HepG2 (cell line): ENCODE measurements around the gene POC1A. TPM values are rescaled to one million over a fixed set of nuclear protein-coding genes. Genes with fewer than 3 reads are reported as not detected.
A peak's percentile ranks its signal among the peaks of the same experiment; 100 is the strongest.

Experiments
- ARNT ChIP-seq: fragments of 450-650 bp; IDR thresholded peaks from 2 replicates; pipeline ENCODE4 v1.6.1; 2017
- BRF2 ChIP-seq: sonication (generic); formaldehyde crosslinking; IDR thresholded peaks from 2 replicates; pipeline ENCODE4 v1.8.1; 2022; ENCODE audit warnings: mild to moderate bottlenecking, missing genetic modification reagents
- CERS6 ChIP-seq: sonication (generic); formaldehyde crosslinking; IDR thresholded peaks from 2 replicates; pipeline ENCODE4 v1.5.0; 2020; ENCODE audit warnings: missing genetic modification reagents
- DNMT1 ChIP-seq: sonication (generic); formaldehyde crosslinking; IDR thresholded peaks from 2 replicates; pipeline ENCODE4 v1.5.1; 2020; ENCODE audit warnings: mild to moderate bottlenecking, missing genetic modification reagents
- GLI4 ChIP-seq: sonication (generic); formaldehyde crosslinking; IDR thresholded peaks from 2 replicates; pipeline ENCODE4 v1.5.1; 2020; ENCODE audit warnings: missing genetic modification reagents, mild to moderate bottlenecking, moderate library complexity, borderline replicate concordance
- HOXA3 ChIP-seq: sonication (generic); formaldehyde crosslinking; IDR thresholded peaks from 2 replicates; pipeline ENCODE4 v1.5.0; 2020; ENCODE audit warnings: missing genetic modification reagents
- HOXA9 ChIP-seq: sonication (generic); formaldehyde crosslinking; IDR thresholded peaks from 2 replicates; pipeline ENCODE4 v1.8.1; 2022; ENCODE audit warnings: missing genetic modification reagents, mild to moderate bottlenecking, moderate library complexity, borderline replicate concordance
- SYNCRIP ChIP-seq: fragments of 200-400 bp; formaldehyde crosslinking; IDR thresholded peaks from 2 replicates; pipeline ENCODE4 v1.6.1; 2018; ENCODE audit warnings: mild to moderate bottlenecking, low read depth, low read length; ENCODE audit not compliant: insufficient read depth
- ZFP91 ChIP-seq: sonication (generic); formaldehyde crosslinking; IDR thresholded peaks from 2 replicates; pipeline ENCODE4 v1.9.0; 2022; ENCODE audit warnings: missing genetic modification reagents, mild to moderate bottlenecking, borderline replicate concordance
- ZIK1 ChIP-seq: sonication (generic); formaldehyde crosslinking; IDR thresholded peaks from 2 replicates; pipeline ENCODE4 v1.5.0; 2020; ENCODE audit warnings: mild to moderate bottlenecking, low read depth, missing genetic modification reagents, borderline replicate concordance
- ZNF160 ChIP-seq: sonication (generic); formaldehyde crosslinking; IDR thresholded peaks from 2 replicates; pipeline ENCODE4 v1.8.0; 2022; ENCODE audit warnings: mild to moderate bottlenecking, inconsistent platforms, missing genetic modification reagents
- ZNF264 ChIP-seq: sonication (generic); formaldehyde crosslinking; IDR thresholded peaks from 2 replicates; pipeline ENCODE4 v1.4.0; 2020; ENCODE audit warnings: missing genetic modification reagents
- ZNF333 ChIP-seq: sonication (generic); formaldehyde crosslinking; IDR thresholded peaks from 2 replicates; pipeline ENCODE4 v1.4.0; 2020; ENCODE audit warnings: mild to moderate bottlenecking, missing genetic modification reagents, borderline replicate concordance
- ZNF557 ChIP-seq: sonication (generic); formaldehyde crosslinking; IDR thresholded peaks from 2 replicates; pipeline ENCODE4 v1.4.0; 2020; ENCODE audit warnings: missing genetic modification reagents
- ZNF629 ChIP-seq: sonication (generic); formaldehyde crosslinking; conservative IDR thresholded peaks from 2 replicates; pipeline ENCODE4 v1.5.0; 2020; ENCODE audit warnings: missing genetic modification reagents
- ZNF720 ChIP-seq: sonication (generic); formaldehyde crosslinking; IDR thresholded peaks from 2 replicates; pipeline ENCODE4 v1.4.0; 2020; ENCODE audit warnings: missing genetic modification reagents
- ZNF850 ChIP-seq: sonication (generic); formaldehyde crosslinking; conservative IDR thresholded peaks from 2 replicates; pipeline ENCODE4 v1.9.0; 2021; ENCODE audit warnings: mild to moderate bottlenecking, missing genetic modification reagents
- ZSCAN9 ChIP-seq: IDR thresholded peaks from 2 replicates; pipeline ENCODE4 v1.6.1; 2016; ENCODE audit warnings: borderline replicate concordance
- polyA plus RNA-seq, 8 experiments: library from polyadenylated mRNA; depleted of rRNA in 3 of 8; stranded (reverse) in 7 of 8; unstranded in 1 of 8; fragments of >200 nt; fragmentation: Illumina TruSeq in 4 of 8; extraction: Trizol in 4 of 8; gene quantifications; 2 replicates each; pipeline versions ENCODE4 v1.2.1 to v1.2.3, GENCODE V29; 2011 to 2016; ENCODE audit warnings: low read depth in 4 of 8, missing spikeins in 1 of 8, mixed read lengths in 1 of 8; ENCODE audit not compliant: insufficient read depth in 1 of 8
- total RNA-seq, 5 experiments: library from RNA; depleted of rRNA; stranded (reverse); fragments of >200 nt; fragmentation: Illumina TruSeq; extraction: Trizol; gene quantifications; 2 replicates each; pipeline ENCODE4 v1.2.3, GENCODE V29; 2016; ENCODE audit warnings: low read depth in 1 of 5
- TF ChIP-seq, protein P1 (sequence below): sonication (generic); formaldehyde crosslinking; IDR thresholded peaks from 2 replicates; pipeline ENCODE4 v1.4.0; 2020; ENCODE audit warnings: mild to moderate bottlenecking, missing genetic modification reagents
- TF ChIP-seq, protein P2 (sequence below): sonication (generic); formaldehyde crosslinking; IDR thresholded peaks from 2 replicates; pipeline ENCODE4 v1.5.0; 2020; ENCODE audit warnings: mild to moderate bottlenecking, missing genetic modification reagents

POC1A gene
- total and polyA plus RNA-seq, 2 of the 13 experiments (the other 11 are each of a cell fraction or from before 2014, with no cell fraction given): 14.6 to 20.0 TPM

GRCh38 chr3:52154135-52155094 lies at the start of gene POC1A (continued):
- TF ChIP-seq SYNCRIP (no peak), CERS6 (CRISPR knock-in tag) (no peak), ZNF720 (CRISPR knock-in tag) (no peak), BRF2 (CRISPR knock-in tag) (no peak; the same call in 1 of the 2 replicates), ZIK1 (no peak), GLI4 (CRISPR knock-in tag) (peak; percentile 88), ZNF333 (0 out of 2 replicates have a peak, but pooled peaks have one; percentile 55), ZNF264 (no peak), ZNF850 (CRISPR knock-in tag) (0 out of 2 replicates have a peak, but pooled peaks have one; percentile 41), HOXA9 (CRISPR knock-in tag) (no peak), DNMT1 (no peak), HOXA3 (CRISPR knock-in tag) (peak; percentile 28), ZNF557 (CRISPR knock-in tag) (no peak), ZNF160 (CRISPR knock-in tag) (peak; percentile 44; the same call in 1 of the 2 replicates), ZFP91 (CRISPR knock-in tag) (peak; percentile 100), ARNT (no peak), ZNF629 (CRISPR knock-in tag) (no peak), ZSCAN9 (peak; percentile 65; the same call in 1 of the 2 replicates)
- TF ChIP-seq, protein P1, sequence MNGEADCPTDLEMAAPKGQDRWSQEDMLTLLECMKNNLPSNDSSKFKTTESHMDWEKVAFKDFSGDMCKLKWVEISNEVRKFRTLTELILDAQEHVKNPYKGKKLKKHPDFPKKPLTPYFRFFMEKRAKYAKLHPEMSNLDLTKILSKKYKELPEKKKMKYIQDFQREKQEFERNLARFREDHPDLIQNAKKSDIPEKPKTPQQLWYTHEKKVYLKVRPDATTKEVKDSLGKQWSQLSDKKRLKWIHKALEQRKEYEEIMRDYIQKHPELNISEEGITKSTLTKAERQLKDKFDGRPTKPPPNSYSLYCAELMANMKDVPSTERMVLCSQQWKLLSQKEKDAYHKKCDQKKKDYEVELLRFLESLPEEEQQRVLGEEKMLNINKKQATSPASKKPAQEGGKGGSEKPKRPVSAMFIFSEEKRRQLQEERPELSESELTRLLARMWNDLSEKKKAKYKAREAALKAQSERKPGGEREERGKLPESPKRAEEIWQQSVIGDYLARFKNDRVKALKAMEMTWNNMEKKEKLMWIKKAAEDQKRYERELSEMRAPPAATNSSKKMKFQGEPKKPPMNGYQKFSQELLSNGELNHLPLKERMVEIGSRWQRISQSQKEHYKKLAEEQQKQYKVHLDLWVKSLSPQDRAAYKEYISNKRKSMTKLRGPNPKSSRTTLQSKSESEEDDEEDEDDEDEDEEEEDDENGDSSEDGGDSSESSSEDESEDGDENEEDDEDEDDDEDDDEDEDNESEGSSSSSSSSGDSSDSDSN (CRISPR knock-in tag): peak; percentile 51
- TF ChIP-seq, protein P2, sequence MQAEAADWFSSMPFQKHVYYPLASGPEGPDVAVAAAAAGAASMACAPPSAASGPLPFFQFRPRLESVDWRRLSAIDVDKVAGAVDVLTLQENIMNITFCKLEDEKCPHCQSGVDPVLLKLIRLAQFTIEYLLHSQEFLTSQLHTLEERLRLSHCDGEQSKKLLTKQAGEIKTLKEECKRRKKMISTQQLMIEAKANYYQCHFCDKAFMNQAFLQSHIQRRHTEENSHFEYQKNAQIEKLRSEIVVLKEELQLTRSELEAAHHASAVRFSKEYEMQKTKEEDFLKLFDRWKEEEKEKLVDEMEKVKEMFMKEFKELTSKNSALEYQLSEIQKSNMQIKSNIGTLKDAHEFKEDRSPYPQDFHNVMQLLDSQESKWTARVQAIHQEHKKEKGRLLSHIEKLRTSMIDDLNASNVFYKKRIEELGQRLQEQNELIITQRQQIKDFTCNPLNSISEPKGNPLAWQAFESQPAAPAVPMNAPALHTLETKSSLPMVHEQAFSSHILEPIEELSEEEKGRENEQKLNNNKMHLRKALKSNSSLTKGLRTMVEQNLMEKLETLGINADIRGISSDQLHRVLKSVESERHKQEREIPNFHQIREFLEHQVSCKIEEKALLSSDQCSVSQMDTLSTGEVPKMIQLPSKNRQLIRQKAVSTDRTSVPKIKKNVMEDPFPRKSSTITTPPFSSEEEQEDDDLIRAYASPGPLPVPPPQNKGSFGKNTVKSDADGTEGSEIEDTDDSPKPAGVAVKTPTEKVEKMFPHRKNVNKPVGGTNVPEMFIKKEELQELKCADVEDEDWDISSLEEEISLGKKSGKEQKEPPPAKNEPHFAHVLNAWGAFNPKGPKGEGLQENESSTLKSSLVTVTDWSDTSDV: no peak
